Coronary artery (tissue), 2 donors: ENCODE measurements around the gene RRP1.

ENCODE experiments used
- DNase-seq: peaks from one replicate; pipeline ENCODE4 v3.0.0-alpha.2; 2017; ENCODE audit warnings: low spot score
- H3K27ac ChIP-seq, 2 donors: fragments of 200-600 bp; sonication (generic); one replicate each; pipeline ENCODE4 v1.5.1; 2016 to 2019
- H3K4me3 ChIP-seq: fragments of 200-600 bp; sonication (generic); 2 replicates; pipeline ENCODE4 v1.5.1; 2016; ENCODE audit warnings: mild to moderate bottlenecking, moderate library complexity
- CTCF ChIP-seq: fragments of 200-600 bp; sonication (generic); IDR thresholded peaks from one replicate; pipeline ENCODE4 v1.5.1; 2019; ENCODE audit warnings: antibody characterized with exemption

RRP1 gene

GRCh38 chr21:43813656-43813980 lies 24.2 kb downstream of the RRP1 start:
- DNase-seq = no peak
- TF ChIP-seq CTCF = no peak
- H3K4me3 ChIP-seq = no peak overlapping the region
- H3K27ac ChIP-seq = no peak overlapping the region

GRCh38 chr21:43814215-43815106 lies 25.1 kb downstream of the RRP1 start:
- TF ChIP-seq CTCF = no peak
- Histone ChIP-seq H3K4me3 (no peak overlapping the region), H3K27ac (no peak overlapping the region)
- no peak for DNase-seq

- no peak overlapping the region for H3K27ac ChIP-seq
- no peak for DNase-seq
- no peak overlapping the region for H3K4me3 ChIP-seq
- no peak for TF ChIP-seq CTCF
Measured at GRCh38 chr21:43815107-43815613, 25.8 kb downstream of the RRP1 start.

GRCh38 chr21:43815991-43816390 lies 26.6 kb downstream of the RRP1 start:
- Histone ChIP-seq H3K27ac (no peak overlapping the region), H3K4me3 (no peak overlapping the region)
- no peak for DNase-seq
- TF ChIP-seq CTCF = no peak

- no peak for TF ChIP-seq CTCF
- no peak for DNase-seq
- Histone ChIP-seq H3K4me3 (no peak overlapping the region), H3K27ac (no peak overlapping the region)
Measured at GRCh38 chr21:43816611-43817071, 27.3 kb downstream of the RRP1 start.

GRCh38 chr21:43817157-43818086 lies 28.0 kb downstream of the RRP1 start:
- Histone ChIP-seq H3K4me3 (no peak overlapping the region), H3K27ac (no peak overlapping the region)
- TF ChIP-seq CTCF = no peak
- DNase-seq = no peak
